K562 (cell line): ENCODE data around the gene PDE8A. TPM values are rescaled to one million over a fixed set of nuclear protein-coding genes. Genes with fewer than 3 reads are reported as not detected.
A peak's percentile ranks its signal among the peaks of the same experiment; 100 is the strongest.

Source experiments
- ATAC-seq: fragments of 200-7000 bp; cut with Tn5 transposase; 3 replicates; pipeline ENCODE4 v1.9.1; 2020; ENCODE audit warnings: moderate library complexity
- BruUV-seq: library from RNA; stranded (reverse); fragments of 400-500 nt; replicated peaks from 2 replicates; lab custom pipeline; 2021; lab: Mats Ljungman, UMichigan
- CTCF ChIA-PET: fragments of 300-600 bp; formaldehyde crosslinking; extraction: SDS; loops from one replicate; lab custom pipeline; 2021; ENCODE audit warnings: low intra/inter-chr PET ratio; lab: Yijun Ruan, JAX
- POLR2A ChIA-PET: fragments of 300-600, 350-650 bp; sonication (Branson Sonifier 250); formaldehyde crosslinking; extraction: SDS; loops from one replicate; lab custom pipeline; 2021; ENCODE audit warnings: antibody characterized with exemption, inconsistent platforms; lab: Yijun Ruan, JAX
- DNase-seq, 4 experiments: peaks; one replicate each; pipeline versions ENCODE4 v3.0.0 to v3.0.0-alpha.2; 2011 to 2018; ENCODE audit warnings: low spot score in 3 of 4, mixed read lengths in 3 of 4; ENCODE audit errors: extremely low read depth in 1 of 4
- FAIRE-seq: peaks from 2 replicates; lab custom pipeline; 2011; peaks lifted over from hg19 to GRCh38; lab: Jason Lieb, UNC
- H2AFZ ChIP-seq: 2 replicates; pipeline ENCODE4 v1.6.0; 2011; ENCODE audit warnings: low read depth, low read length, control low read depth, inconsistent platforms
- H3K27ac ChIP-seq: fragments of 200-600 bp; 3 replicates; pipeline ENCODE4 v1.8.0; 2011; ENCODE audit warnings: low read depth, mild to moderate bottlenecking, control low read depth, inconsistent platforms, low read length, moderate library complexity, mixed read lengths; ENCODE audit errors: extremely low read depth
- H3K27me3 ChIP-seq, 2 experiments: fragments of 300-600 bp in 1 of 2; 2 replicates in 1 of 2; 3 replicates in 1 of 2; pipeline versions ENCODE4 v1.6.0 to v1.8.0; 2011; ENCODE audit warnings: inconsistent platforms in 2 of 2, low read length in 2 of 2, mild to moderate bottlenecking in 1 of 2, mixed read lengths in 1 of 2, moderate library complexity in 1 of 2; ENCODE audit not compliant: control insufficient read depth in 2 of 2, insufficient read depth in 2 of 2
- H3K36me3 ChIP-seq: fragments of 300-600 bp; 3 replicates; pipeline ENCODE4 v1.8.0; 2011; ENCODE audit warnings: mild to moderate bottlenecking, low read length, inconsistent platforms; ENCODE audit not compliant: control insufficient read depth, insufficient read depth
- H3K4me1 ChIP-seq, 2 experiments: fragments of 200-600 bp in 1 of 2; replicated peaks in 1 of 2; 2 replicates in 1 of 2; 3 replicates in 1 of 2; pipeline versions ENCODE4 v1.5.1 to v1.8.0; 2011; ENCODE audit warnings: inconsistent platforms in 2 of 2, low read length in 2 of 2, mild to moderate bottlenecking in 1 of 2, mixed read lengths in 1 of 2, moderate library complexity in 1 of 2; ENCODE audit not compliant: control insufficient read depth in 2 of 2, insufficient read depth in 2 of 2
- H3K4me2 ChIP-seq: 2 replicates; pipeline ENCODE4 v1.6.1; 2011; ENCODE audit warnings: low read length, control low read depth, inconsistent platforms, mixed read lengths; ENCODE audit not compliant: insufficient read depth
- H3K4me3 ChIP-seq: fragments of 200-600 bp; sonication (generic), shearing (Covaris generic); 2 replicates; pipeline ENCODE4 v1.5.1; 2016; ENCODE audit warnings: control low read depth, inconsistent platforms
- H3K79me2 ChIP-seq: fragments of 200-600 bp; 3 replicates; pipeline ENCODE4 v1.8.0; 2011; ENCODE audit warnings: low read length, inconsistent platforms; ENCODE audit not compliant: control insufficient read depth, insufficient read depth
- H3K9ac ChIP-seq, 2 experiments: 2 replicates each; pipeline versions ENCODE4 v1.6.0 to v1.6.1; 2011; ENCODE audit warnings: low read depth in 2 of 2, low read length in 2 of 2, control low read depth in 1 of 2, inconsistent platforms in 1 of 2, mild to moderate bottlenecking in 1 of 2, mixed read lengths in 1 of 2; ENCODE audit not compliant: insufficient read depth in 1 of 2
- H3K9me1 ChIP-seq: one replicate; pipeline ENCODE4 v1.6.0; 2011; ENCODE audit warnings: inconsistent platforms, mild to moderate bottlenecking, low read length, moderate library complexity; ENCODE audit not compliant: control insufficient read depth, insufficient read depth
- H3K9me3 ChIP-seq: replicated peaks from 2 replicates; pipeline ENCODE4 v1.5.1; 2011; ENCODE audit warnings: low read depth, low read length, inconsistent platforms; ENCODE audit not compliant: control insufficient read depth, insufficient read depth
- H4K20me1 ChIP-seq: replicated peaks from 2 replicates; pipeline ENCODE4 v1.6.1; 2011; ENCODE audit warnings: low read length, inconsistent platforms, mixed read lengths; ENCODE audit not compliant: control insufficient read depth, insufficient read depth
- ATF2 ChIP-seq: sonication (generic); formaldehyde crosslinking; IDR thresholded peaks from 2 replicates; pipeline ENCODE4 v1.8.1; 2022; ENCODE audit warnings: missing genetic modification reagents
- C11orf30 ChIP-seq: fragments of 450-650 bp; IDR thresholded peaks from 2 replicates; pipeline ENCODE4 v1.6.1; 2016; ENCODE audit warnings: low read depth, mild to moderate bottlenecking
- CEBPB ChIP-seq: fragments of 450-650 bp; IDR thresholded peaks from 2 replicates; pipeline ENCODE4 v1.6.1; 2016; ENCODE audit warnings: missing genetic modification characterization, missing compliant biosample characterization
- MAFF ChIP-seq: IDR thresholded peaks from 2 replicates; pipeline ENCODE4 v1.6.1; 2012; ENCODE audit warnings: low read length, improper control_type of control experiment
- MAFG ChIP-seq: fragments of 450-650 bp; conservative IDR thresholded peaks from 2 replicates; pipeline ENCODE4 v1.6.1; 2016; ENCODE audit warnings: missing genetic modification characterization, missing compliant biosample characterization
- MAFK ChIP-seq: IDR thresholded peaks from 2 replicates; pipeline ENCODE4 v1.6.1; 2011; ENCODE audit warnings: low read length, improper control_type of control experiment
- NFE2 ChIP-seq: IDR thresholded peaks from 2 replicates; pipeline ENCODE4 v1.6.1; 2014; ENCODE audit warnings: antibody characterized with exemption, low read depth
- RHOXF2B ChIP-seq: fragments of 250-450 bp; sonication (Bioruptor Pico); conservative IDR thresholded peaks from 2 replicates; pipeline ENCODE4 v1.5.1; 2021
- ZBTB17 ChIP-seq: fragments of 450-650 bp; formaldehyde crosslinking; IDR thresholded peaks from 2 replicates; pipeline ENCODE4 v1.4.0; 2020; ENCODE audit warnings: mild to moderate bottlenecking
- ZNF316 ChIP-seq: fragments of 450-650 bp; IDR thresholded peaks from 2 replicates; pipeline ENCODE4 v1.6.1; 2016
- ZNF76 ChIP-seq: fragments of 250-450 bp; sonication (Bioruptor Pico); IDR thresholded peaks from 2 replicates; pipeline ENCODE4 v1.4.0; 2020; ENCODE audit warnings: mild to moderate bottlenecking, moderate library complexity, borderline replicate concordance
- WGBS: fragments of 100-300 bp; shearing (Covaris generic); methylation state at CpG from one replicate; pipeline ENCODE4 v1.1.6; 2016; ENCODE audit warnings: low coverage, mixed read lengths; ENCODE audit not compliant: insufficient coverage; ENCODE audit errors: missing lambda C conversion rate; 5-methylcytosine and 5-hydroxymethylcytosine counted together
- in situ Hi-C: fragments of 300-500 bp; cut with MboI; formaldehyde crosslinking; loops from 4 replicates; pipeline ENCODE4 v1.15.0; 2018; ENCODE audit warnings: inconsistent platforms, mixed read lengths
- intact Hi-C: fragments of 100-400 bp; cut with micrococcal nuclease; formaldehyde crosslinking; loops from 2 replicates; pipeline ENCODE4 v1.14.2; 2022
- polyA plus RNA-seq, 8 experiments: library from polyadenylated mRNA; depleted of rRNA in 4 of 8; stranded (reverse) in 5 of 8; unstranded in 3 of 8; fragments of >200 nt; fragmentation: Nextera tagmentation in 2 of 8; fragmentation: Illumina TruSeq in 1 of 8; extraction: Ambion mirVana in 2 of 8; extraction: Trizol in 1 of 8; gene quantifications; 2 replicates each; pipeline versions ENCODE4 v1.2.1 to v1.2.3, GENCODE V29; 2011 to 2014; ENCODE audit warnings: inconsistent platforms in 1 of 8, missing spikeins in 1 of 8
- total RNA-seq, 7 experiments: library from RNA; depleted of rRNA in 6 of 7; stranded (reverse); fragments of >200 nt in 6 of 7; fragmentation: Illumina TruSeq in 2 of 7; extraction: Trizol in 2 of 7; gene quantifications; 2 replicates each; pipeline versions ENCODE4 v1.2.1 to v1.2.3, GENCODE V29; 2011 to 2021; ENCODE audit warnings: low replicate concordance in 1 of 7

Gene PDE8A
- total and polyA plus RNA-seq, 9 of the 15 experiments (the other 6 are each of a cell fraction or from before 2014, with no cell fraction given) = 5.9 to 40.3 (median 19.8) TPM

- FAIRE-seq (no peak), DNase-seq (peak in 1 of 4 experiments; percentile 22), ATAC-seq (peak; percentile 69)
- H3K9ac ChIP-seq = no peak overlapping the region
- in situ Hi-C loops (no loop called here), intact Hi-C loops (no loop called here)
- TF ChIP-seq RHOXF2B = no peak
- TF ChIP-seq CEBPB (tag) = peak; percentile 67
- no peak for TF ChIP-seq ZNF76
- no peaks in the 10 kb centered on the region for H3K27me3 ChIP-seq
- no peak overlapping the region for H3K27ac ChIP-seq
- H2AFZ ChIP-seq = no peak overlapping the region
- H3K79me2 ChIP-seq = no peaks in the 10 kb centered on the region
- CTCF ChIA-PET = interaction anchor here (0.6 kb wide), 1 partner anchor 25 kb away, joined by 3 read pairs; no protein-coding TSS in a partner anchor
- H3K9me1 ChIP-seq = no peaks in the 10 kb centered on the region
- H4K20me1 ChIP-seq = no peaks in the 10 kb centered on the region
- H3K4me2 ChIP-seq = no peak overlapping the region
- POLR2A ChIA-PET = no interaction called here
- no peaks in the 10 kb centered on the region for H3K9me3 ChIP-seq
- no peaks in the 10 kb centered on the region for H3K36me3 ChIP-seq
- no TSS peak for BruUV-seq
- H3K4me1 ChIP-seq = 0 out of 5 replicates have a peak, but pooled peaks cover 0 to 3% of the 10 kb centered on the region in 2 experiments
- no peak overlapping the region for H3K4me3 ChIP-seq
These were observed 175.7 kb downstream of the PDE8A start for GRCh38 chr15:85157344-85157743.

GRCh38 chr15:85162237-85162636, 180.6 kb downstream of the PDE8A start:
- H2AFZ ChIP-seq = no peak overlapping the region
- H3K4me2 ChIP-seq = no peak overlapping the region
- H3K9ac ChIP-seq = no peak overlapping the region
- no peaks in the 10 kb centered on the region for H4K20me1 ChIP-seq
- no peaks in the 10 kb centered on the region for H3K9me3 ChIP-seq
- no peak overlapping the region for H3K4me3 ChIP-seq
- FAIRE-seq (no peak), ATAC-seq (no peak), DNase-seq (no peak)
- in situ Hi-C loops = no loop called here
- BruUV-seq = no TSS peak
- no peaks in the 10 kb centered on the region for H3K79me2 ChIP-seq
- no peak overlapping the region for H3K27ac ChIP-seq
- TF ChIP-seq MAFG (tag) (peak; percentile 43; the same call in 1 of the 2 replicates), ATF2 (no peak), ZBTB17 (CRISPR knock-in tag) (no peak), NFE2 (peak; percentile 33; the same call in 1 of the 2 replicates), ZNF316 (peak; percentile 87), MAFK (0 out of 2 replicates have a peak, but pooled peaks have one; percentile 17), MAFF (0 out of 2 replicates have a peak, but pooled peaks have one; percentile 34), C11orf30 (peak; percentile 76)
- H3K36me3 ChIP-seq = no peaks in the 10 kb centered on the region
- WGBS = 45% methylated on average over 1 of the region's 1 CpG
- no peaks in the 10 kb centered on the region for H3K4me1 ChIP-seq
- H3K9me1 ChIP-seq = no peaks in the 10 kb centered on the region
- ChIA-PET CTCF (no interaction called here), POLR2A (no interaction called here)
- H3K27me3 ChIP-seq = no peaks in the 10 kb centered on the region
- intact Hi-C loops = no loop called here
